OCI-LY7 (cell line): ENCODE data around the gene GRID1. TPM values are rescaled to one million over a fixed set of nuclear protein-coding genes. Genes with fewer than 3 reads are reported as not detected.
A peak's percentile ranks its signal among the peaks of the same experiment; 100 is the strongest.

Source experiments
- BruUV-seq: library from RNA; stranded (reverse); fragments of 400-500 nt; replicated peaks from 2 replicates; lab custom pipeline; 2021; lab: Mats Ljungman, UMichigan
- CTCF ChIA-PET: fragments of 300-600 bp; sonication (Branson Sonifier 250); formaldehyde crosslinking; loops from one replicate; lab custom pipeline; 2022; ENCODE audit warnings: antibody characterized with exemption; ENCODE audit not compliant: unreplicated experiment; lab: Charles Lee
- POLR2A ChIA-PET: fragments of 300-600 bp; sonication (Branson Sonifier 250); formaldehyde crosslinking; loops from one replicate; lab custom pipeline; 2022; ENCODE audit warnings: antibody characterized with exemption; lab: Charles Lee
- DNase-seq: peaks from one replicate; pipeline ENCODE4 v3.0.0-alpha.2; 2015; ENCODE audit warnings: low spot score
- H2AFZ ChIP-seq: fragments of 200-600 bp; sonication (generic), shearing (Covaris generic); 2 replicates; pipeline ENCODE4 v1.6.1; 2014; ENCODE audit warnings: mild to moderate bottlenecking, antibody characterized with exemption, low read length, moderate library complexity
- H3K27ac ChIP-seq: fragments of 200-600 bp; sonication (generic); 2 replicates; pipeline ENCODE4 v1.5.1; 2014; ENCODE audit warnings: mixed run types, low read depth, mild to moderate bottlenecking, moderate library complexity, low read length, inconsistent platforms; ENCODE audit not compliant: poor library complexity, severe bottlenecking
- H3K36me3 ChIP-seq: fragments of 200-600 bp; sonication (generic); 2 replicates; pipeline ENCODE4 v1.6.1; 2014; ENCODE audit warnings: mild to moderate bottlenecking, antibody characterized with exemption, low read length, moderate library complexity, mixed read lengths; ENCODE audit not compliant: insufficient read depth
- H3K4me1 ChIP-seq: fragments of 200-600 bp; sonication (generic); 2 replicates; pipeline ENCODE4 v1.5.1; 2014; ENCODE audit warnings: mild to moderate bottlenecking, low read length; ENCODE audit not compliant: insufficient read depth, poor library complexity, severe bottlenecking
- H3K4me2 ChIP-seq: fragments of 200-600 bp; sonication (generic); 2 replicates; pipeline ENCODE4 v1.6.1; 2014; ENCODE audit warnings: mild to moderate bottlenecking, low read length
- H3K4me3 ChIP-seq: fragments of 200-600 bp; sonication (generic); 2 replicates; pipeline ENCODE4 v1.5.1; 2014; ENCODE audit warnings: mild to moderate bottlenecking, low read depth, low read length; ENCODE audit not compliant: poor library complexity, severe bottlenecking
- H3K79me2 ChIP-seq: fragments of 200-600 bp; sonication (generic); 2 replicates; pipeline ENCODE4 v1.6.1; 2016; ENCODE audit warnings: low read depth, mild to moderate bottlenecking, low read length, moderate library complexity, mixed read lengths; ENCODE audit not compliant: insufficient read depth
- H3K9me2 ChIP-seq: fragments of 200-600 bp; sonication (generic); 2 replicates; pipeline ENCODE4 v1.6.1; 2016; ENCODE audit warnings: mild to moderate bottlenecking, low read length, mixed read lengths; ENCODE audit not compliant: insufficient read depth
- H3K9me3 ChIP-seq: fragments of 200-600 bp; sonication (generic); 2 replicates; pipeline ENCODE4 v1.6.1; 2014; ENCODE audit warnings: mild to moderate bottlenecking, mixed run types, low read length, mixed read lengths
- H4K20me1 ChIP-seq: fragments of 200-600 bp; sonication (generic); 2 replicates; pipeline ENCODE4 v1.6.1; 2014; ENCODE audit warnings: mild to moderate bottlenecking, antibody characterized with exemption, low read length, moderate library complexity, mixed read lengths; ENCODE audit not compliant: insufficient read depth
- EZH2phosphoT487 ChIP-seq: fragments of 200-600 bp; sonication (generic); IDR thresholded peaks from 2 replicates; pipeline ENCODE4 v1.6.1; 2018; ENCODE audit warnings: low read depth, borderline replicate concordance, mild to moderate bottlenecking, mixed run types, antibody characterized with exemption, low read length, moderate library complexity, mixed read lengths
- intact Hi-C: fragments of 100-400 bp; cut with micrococcal nuclease; formaldehyde crosslinking; loops from one replicate; pipeline ENCODE4 v1.10.0; 2022; ENCODE audit not compliant: unreplicated experiment
- total RNA-seq, 2 experiments: library from RNA; depleted of rRNA in 1 of 2; stranded (reverse); fragments of >200 nt in 1 of 2; shearing (Covaris generic) in 1 of 2; gene quantifications; 2 replicates each; pipeline ENCODE4 v1.2.3, GENCODE V29; 2014 to 2022
- TF ChIP-seq, protein P1 (sequence below): fragments of 200-600 bp; sonication (generic); conservative IDR thresholded peaks from 2 replicates; pipeline ENCODE4 v1.5.1; 2014; ENCODE audit warnings: mild to moderate bottlenecking, antibody characterized with exemption, low read length, moderate library complexity, mixed read lengths

GRID1 gene
- total RNA-seq, 2 experiments from 2014 or later = 1.6 to 3.7 TPM

DNA sequence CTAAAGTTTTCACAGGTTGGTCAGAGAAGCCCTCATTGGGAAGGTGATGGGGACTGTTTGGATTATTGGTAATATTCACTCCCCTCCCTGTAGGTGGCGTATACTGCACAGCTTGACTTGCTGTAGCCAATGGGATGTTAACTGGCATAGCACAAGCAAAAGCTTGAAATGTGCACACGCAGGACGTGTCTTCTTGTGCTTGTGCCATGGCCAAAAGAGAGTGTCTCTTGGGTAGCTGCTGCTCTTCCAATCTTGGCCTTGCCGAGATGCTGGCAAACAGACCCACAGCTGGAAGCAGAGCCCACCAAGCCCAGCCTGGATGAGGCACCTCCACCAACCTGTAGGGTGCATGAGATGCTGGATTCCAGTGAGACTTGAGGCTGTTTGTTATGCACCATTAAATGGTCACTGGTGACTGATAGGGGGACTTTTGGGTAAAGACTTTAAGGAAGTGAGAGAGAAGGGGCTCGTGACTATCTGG is 266.0 kb downstream of the GRID1 start:
- BruUV-seq = no TSS peak
- no peaks in the 10 kb centered on the region for H3K9me3 ChIP-seq
- peak; percentile 66 for DNase-seq
- POLR2A ChIA-PET = interaction anchor here (0.6 kb wide), 1 partner anchor 29 kb away, joined by 3 read pairs; no protein-coding TSS in a partner anchor
- H3K9me2 ChIP-seq = no peaks in the 10 kb centered on the region
- CTCF ChIA-PET = interaction anchor here (0.5 kb wide), 1 partner anchor 275 kb away, joined by 3 read pairs; no protein-coding TSS in a partner anchor
- intact Hi-C loops = loop anchor here (5.0 to 10.0 kb wide), 2 partner anchors 277 to 484 kb away; no protein-coding TSS in a partner anchor
- no peaks in the 10 kb centered on the region for H3K4me1 ChIP-seq
- H3K4me3 ChIP-seq = no peak overlapping the region
- TF ChIP-seq EZH2phosphoT487 = no peak
- TF ChIP-seq, protein P1, sequence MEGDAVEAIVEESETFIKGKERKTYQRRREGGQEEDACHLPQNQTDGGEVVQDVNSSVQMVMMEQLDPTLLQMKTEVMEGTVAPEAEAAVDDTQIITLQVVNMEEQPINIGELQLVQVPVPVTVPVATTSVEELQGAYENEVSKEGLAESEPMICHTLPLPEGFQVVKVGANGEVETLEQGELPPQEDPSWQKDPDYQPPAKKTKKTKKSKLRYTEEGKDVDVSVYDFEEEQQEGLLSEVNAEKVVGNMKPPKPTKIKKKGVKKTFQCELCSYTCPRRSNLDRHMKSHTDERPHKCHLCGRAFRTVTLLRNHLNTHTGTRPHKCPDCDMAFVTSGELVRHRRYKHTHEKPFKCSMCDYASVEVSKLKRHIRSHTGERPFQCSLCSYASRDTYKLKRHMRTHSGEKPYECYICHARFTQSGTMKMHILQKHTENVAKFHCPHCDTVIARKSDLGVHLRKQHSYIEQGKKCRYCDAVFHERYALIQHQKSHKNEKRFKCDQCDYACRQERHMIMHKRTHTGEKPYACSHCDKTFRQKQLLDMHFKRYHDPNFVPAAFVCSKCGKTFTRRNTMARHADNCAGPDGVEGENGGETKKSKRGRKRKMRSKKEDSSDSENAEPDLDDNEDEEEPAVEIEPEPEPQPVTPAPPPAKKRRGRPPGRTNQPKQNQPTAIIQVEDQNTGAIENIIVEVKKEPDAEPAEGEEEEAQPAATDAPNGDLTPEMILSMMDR = peak; percentile 84
- no peak overlapping the region for H3K27ac ChIP-seq
- H3K36me3 ChIP-seq = no peaks in the 10 kb centered on the region
- H3K4me2 ChIP-seq = no peak overlapping the region
- H3K79me2 ChIP-seq = no peaks in the 10 kb centered on the region
- no peaks in the 10 kb centered on the region for H4K20me1 ChIP-seq
- H2AFZ ChIP-seq = no peak overlapping the region

DNA sequence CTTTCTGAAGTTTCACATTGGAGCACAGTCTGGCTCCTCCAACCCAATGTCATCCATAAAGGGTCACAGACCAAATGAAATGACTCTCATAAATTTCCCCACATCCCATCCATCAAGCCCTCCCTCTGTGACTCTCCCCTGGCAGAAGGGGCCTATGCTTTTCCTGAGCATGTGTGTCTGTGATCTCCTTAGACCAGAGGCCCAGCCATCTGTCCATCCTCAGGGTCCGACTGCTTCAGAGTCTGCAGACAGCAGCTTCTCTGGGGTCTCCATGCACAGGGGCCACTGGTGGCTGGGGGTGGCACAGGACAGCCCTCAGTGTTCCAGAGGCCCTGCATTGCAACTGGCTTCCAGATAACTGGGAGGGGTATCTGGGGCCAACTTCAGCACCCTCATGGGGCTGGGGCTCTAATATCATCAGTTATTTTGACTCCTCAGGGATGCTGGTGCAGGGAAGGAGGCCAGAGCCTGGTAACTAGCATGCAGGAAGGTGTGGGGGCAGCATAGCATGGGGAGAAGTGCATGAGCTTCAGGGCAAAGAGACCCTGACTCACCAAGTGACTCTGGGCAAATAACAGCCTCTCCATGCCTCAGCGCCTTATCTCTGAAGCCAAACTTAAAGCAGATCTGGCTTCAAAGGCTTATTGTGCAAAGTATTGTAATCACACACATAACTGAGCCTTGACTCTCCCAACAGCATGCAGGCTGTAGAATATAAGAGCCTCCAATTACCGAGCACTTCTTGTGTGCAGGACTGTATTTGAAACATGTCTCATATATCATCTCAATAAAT is 266.9 kb downstream of the GRID1 start:
- BruUV-seq = no TSS peak
- POLR2A ChIA-PET = no interaction called here
- CTCF ChIA-PET = no interaction called here
- Histone ChIP-seq H2AFZ (no peak overlapping the region), H3K9me2 (no peaks in the 10 kb centered on the region), H3K4me1 (no peaks in the 10 kb centered on the region), H3K9me3 (no peaks in the 10 kb centered on the region), H3K4me2 (no peak overlapping the region), H3K79me2 (no peaks in the 10 kb centered on the region), H3K36me3 (no peaks in the 10 kb centered on the region), H3K4me3 (no peak overlapping the region), H3K27ac (no peak overlapping the region), H4K20me1 (no peaks in the 10 kb centered on the region)
- no peak for DNase-seq
- TF ChIP-seq, protein P1 = no peak
- TF ChIP-seq EZH2phosphoT487 = no peak
- intact Hi-C loops = loop anchor here (5.0 to 10.0 kb wide), 2 partner anchors 278 to 485 kb away; no protein-coding TSS in a partner anchor
